ENCODE data around the gene SAGE1.
"Not testable (repeated sequence)": the region's sequence is repeated elsewhere in the genome, so short reads cannot be mapped to it uniquely, and the experiment has no call there.

The SAGE1 gene

DNA sequence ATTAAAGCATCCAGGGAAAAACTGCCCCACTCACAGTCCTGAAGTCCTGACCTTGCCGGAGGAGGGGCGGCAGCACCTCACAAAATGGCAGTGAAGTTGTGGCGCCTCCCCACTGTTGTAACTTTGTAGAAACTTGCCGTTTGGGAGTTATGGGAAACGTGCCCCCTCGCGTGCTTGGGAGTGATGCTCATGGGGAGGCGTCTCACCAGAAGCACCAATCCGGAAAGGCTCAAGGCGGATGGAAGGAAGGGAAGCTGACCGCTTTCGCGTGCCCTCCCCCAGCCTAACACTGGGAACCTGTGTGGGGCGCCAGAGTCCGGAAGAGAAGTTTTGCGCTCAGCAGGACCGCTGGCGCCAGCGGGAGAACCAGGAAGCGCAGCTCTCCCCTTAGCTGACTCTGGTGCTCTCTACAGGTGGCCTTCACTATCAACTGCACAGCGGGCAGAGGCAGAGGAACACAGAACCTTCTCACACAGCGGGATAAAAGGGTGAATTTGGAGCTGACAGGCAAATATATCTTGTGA is at the start of gene SAGE1, which contains the start of gene CT45A10:
SAGE1 (plus strand) TSS at position 423 of the 524 bp plus-strand sequence. CDS start 2,527 bp downstream, outside the sequence.
CT45A10 (minus strand) TSS at position 151 of the 524 bp plus-strand sequence. CDS start 8,100 bp downstream, outside the sequence.
- DNase-seq (ENCODE audit: low read depth in 2 of 2): no peak

GRCh38 chrX:135854438-135854837 is 39.1 kb upstream of the SAGE1 start, which contains the start of gene CT45A8:
CT45A8 (minus strand) TSS chrX:135854538; CDS start chrX:135850783, 3,755 bp downstream.
- not testable (repeated sequence) for DNase-seq (ENCODE audit: low read depth in 2 of 2)

DNA sequence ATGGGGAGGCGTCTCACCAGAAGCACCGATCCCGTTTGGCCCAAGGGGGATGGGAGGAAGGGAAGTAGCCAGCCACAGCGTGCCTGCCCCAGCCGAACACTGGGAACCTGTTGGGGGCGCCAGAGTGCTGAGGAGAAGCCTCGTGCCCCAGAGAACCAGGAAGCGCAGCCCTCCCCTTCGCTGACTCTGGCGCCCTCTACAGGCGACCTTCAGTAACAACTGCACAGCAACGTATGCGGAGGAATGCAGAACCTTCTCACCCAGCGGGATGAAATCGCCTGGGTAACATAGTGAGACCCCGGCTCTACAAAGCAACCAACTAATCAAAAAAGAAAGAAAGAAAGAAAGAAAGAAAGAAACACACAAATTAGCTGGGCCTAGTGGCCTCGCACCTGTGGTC is 21.8 kb upstream of the SAGE1 start, which contains the start of gene CT45A9:
CT45A9 (minus strand) TSS at position 101 of the 400 bp plus-strand sequence. CDS start 3,751 bp downstream, outside the sequence.
- not testable (repeated sequence) for DNase-seq (ENCODE audit: low read depth in 2 of 2)

DNA sequence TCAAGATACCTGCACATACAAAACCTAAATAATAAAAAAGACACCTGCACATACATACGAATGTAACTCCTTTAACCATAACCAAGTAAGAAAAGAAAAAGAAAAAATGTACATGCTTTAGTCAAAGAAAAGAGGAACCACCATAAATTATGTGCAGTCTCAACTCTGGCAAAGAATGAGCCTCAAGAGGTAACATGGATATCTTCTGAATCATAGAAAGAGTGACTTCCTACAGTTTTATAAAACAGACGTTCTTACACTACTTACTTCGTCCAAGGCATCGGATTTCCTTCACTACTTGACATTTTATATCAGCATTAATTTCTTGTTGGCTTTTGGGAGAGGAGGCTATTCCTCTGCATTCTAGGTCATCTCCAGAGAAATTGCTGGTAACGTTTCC is 10.8 kb upstream of the SAGE1 start:
- not testable (repeated sequence) for DNase-seq (ENCODE audit: low read depth in 2 of 2)

DNA sequence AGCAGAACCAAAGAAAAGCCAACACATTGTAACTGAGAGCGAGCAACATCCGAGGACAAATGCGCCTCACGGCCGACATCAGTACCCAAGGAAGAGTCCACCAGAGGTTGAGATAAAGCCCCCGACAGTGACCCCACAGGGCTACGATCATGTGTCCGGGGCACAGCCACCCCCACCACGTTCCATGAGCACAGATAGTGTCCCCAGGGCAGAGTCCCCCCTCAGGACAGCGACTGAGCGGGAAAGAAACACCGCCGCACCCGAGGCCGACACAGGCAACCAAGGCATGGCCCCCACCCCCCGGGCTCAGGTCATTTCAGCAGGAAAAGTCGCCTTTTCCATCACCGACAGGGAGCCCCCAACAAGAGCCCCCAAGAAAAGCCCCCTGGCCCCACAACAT is 5.3 kb upstream of the SAGE1 start:
- DNase-seq (ENCODE audit: low read depth in 2 of 2): not testable (repeated sequence)

DNA sequence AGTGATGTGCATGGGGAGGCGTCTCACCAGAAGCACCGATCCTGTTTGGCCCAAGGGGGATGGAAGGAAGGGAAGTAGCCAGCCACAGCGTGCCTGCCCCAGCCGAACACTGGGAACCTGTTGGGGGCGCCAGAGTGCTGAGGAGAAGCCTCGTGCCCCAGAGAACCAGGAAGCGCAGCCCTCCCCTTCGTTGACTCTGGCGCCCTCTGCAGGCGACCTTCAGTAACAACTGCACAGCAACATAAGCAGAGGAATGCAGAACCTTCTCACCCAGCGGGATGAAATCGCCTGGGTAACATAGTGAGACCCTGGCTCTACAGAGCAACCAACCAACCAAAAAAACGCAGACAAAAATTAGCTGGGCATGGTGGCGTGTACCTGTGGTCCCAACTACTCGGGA is 4.5 kb upstream of the SAGE1 start:
- DNase-seq (ENCODE audit: low read depth in 2 of 2): not testable (repeated sequence)

GRCh38 chrX:135890087-135890585 is 3.4 kb upstream of the SAGE1 start:
- no peak for DNase-seq (ENCODE audit: low read depth in 2 of 2)

DNA sequence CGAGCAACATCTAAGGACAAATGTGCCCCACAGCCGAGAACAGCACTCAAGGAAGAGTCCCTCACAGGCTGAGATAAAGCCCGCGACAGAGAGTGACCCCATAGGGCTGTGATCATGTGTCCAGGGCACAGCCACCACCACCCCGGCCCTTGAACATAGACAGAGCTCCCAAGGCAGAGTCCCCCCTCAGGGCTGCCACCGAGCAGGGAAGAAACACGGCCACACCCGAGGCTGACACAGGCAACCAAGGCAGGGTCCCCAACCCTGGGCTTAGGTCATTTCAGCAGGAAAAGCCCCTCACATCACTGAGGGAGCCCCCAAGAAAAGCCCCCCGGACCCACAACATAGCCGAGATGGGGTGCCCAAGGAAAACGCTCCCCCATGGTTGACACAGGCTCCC is 735 bp upstream of the SAGE1 start:
- DNase-seq (ENCODE audit: low read depth in 2 of 2): no peak

DNA sequence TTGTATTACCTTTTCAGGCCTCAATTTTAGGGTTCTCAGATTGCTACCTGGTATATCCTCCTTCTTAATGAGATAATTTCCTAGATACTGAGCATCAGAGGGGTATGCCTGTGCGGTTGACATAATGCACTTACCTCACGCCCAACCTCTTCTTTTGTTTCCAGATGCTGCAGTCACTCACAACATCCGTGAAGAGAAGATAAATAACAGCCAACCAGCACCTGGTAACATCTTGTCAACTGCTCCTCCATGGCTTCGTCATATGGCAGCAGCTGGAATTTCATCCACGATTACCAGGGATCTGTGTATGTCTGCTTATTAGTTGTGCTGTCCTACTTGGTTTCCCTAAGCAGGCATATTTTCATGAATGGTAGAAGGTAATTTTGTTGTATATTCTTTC is 16.7 kb downstream of the SAGE1 start:
- no peak for DNase-seq (ENCODE audit: low read depth in 2 of 2)

GRCh38 chrX:135914404-135914803 is 20.9 kb downstream of the SAGE1 start:
- no peak for DNase-seq (ENCODE audit: low read depth in 2 of 2)

- not testable (repeated sequence) for DNase-seq (ENCODE audit: low read depth in 2 of 2)
Observed at GRCh38 chrX:135920516-135920915, 27.0 kb downstream of the SAGE1 start.

- DNase-seq (ENCODE audit: low read depth in 2 of 2): no peak
Observed at GRCh38 chrX:135923353-135923752, 29.8 kb downstream of the SAGE1 start.

GRCh38 chrX:135927897-135928296 is 34.4 kb downstream of the SAGE1 start:
- no peak for DNase-seq (ENCODE audit: low read depth in 2 of 2)

GRCh38 chrX:135931644-135932487 is 38.4 kb downstream of the SAGE1 start:
- DNase-seq (ENCODE audit: low read depth in 2 of 2): no peak

DNA sequence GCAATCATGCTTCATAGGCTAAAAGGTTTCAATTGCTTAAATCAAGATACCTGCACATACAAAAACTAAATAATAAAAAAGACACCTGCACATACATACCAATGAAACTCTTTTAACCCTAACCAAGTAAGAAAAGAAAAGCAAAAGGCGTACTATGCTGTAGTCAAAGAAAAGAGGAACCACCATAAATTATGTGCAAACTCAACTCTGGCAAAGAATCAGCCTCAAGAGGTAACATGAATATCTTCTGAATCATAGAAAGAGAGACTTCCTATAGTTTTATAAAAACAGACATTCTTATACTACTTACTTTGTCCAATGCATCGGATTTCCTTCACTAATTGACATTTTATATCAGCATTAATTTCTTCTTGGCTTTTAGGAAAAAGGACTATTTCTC is 51.0 kb downstream of the SAGE1 start:
- no peak for DNase-seq (ENCODE audit: low read depth in 2 of 2)

GRCh38 chrX:135951291-135951690 is 57.8 kb downstream of the SAGE1 start:
- DNase-seq (ENCODE audit: low read depth in 2 of 2): no peak

Data from stimulated activated CD8-positive, alpha-beta memory T cell treated with anti-CD3 and anti-CD28 coated beads, Interleukin-15, amount 100 ng/mL, for 4 hours (primary cell).